GM19438 (cell line): Measurements from ENCODE around the gene MRPL2.
"Not testable (repeated sequence)": the region's sequence is repeated elsewhere in the genome, so short reads cannot be mapped to it uniquely, and the experiment has no call there.

ENCODE experiments used
- ATAC-seq: cut with Tn5 transposase; IDR thresholded peaks from one replicate; pipeline ENCODE4 v1.9.1; 2021; ENCODE audit warnings: low read depth; ENCODE audit not compliant: unreplicated experiment

The MRPL2 gene

GRCh38 chr6:43082806-43083655 lies 23.8 kb upstream of the MRPL2 start:
- no peak for ATAC-seq

- not testable (repeated sequence) for ATAC-seq
Observed at GRCh38 chr6:43081922-43082321, 22.7 kb upstream of the MRPL2 start.

GRCh38 chr6:43081043-43081442 lies 21.8 kb upstream of the MRPL2 start:
- no peak for ATAC-seq

- no peak for ATAC-seq
Observed at GRCh38 chr6:43078691-43079090, 19.5 kb upstream of the MRPL2 start.

GRCh38 chr6:43077981-43078511 lies 18.8 kb upstream of the MRPL2 start:
- ATAC-seq: no peak

GRCh38 chr6:43077333-43077809 lies 18.1 kb upstream of the MRPL2 start:
- no peak for ATAC-seq

GRCh38 chr6:43076464-43077332 lies 17.5 kb upstream of the MRPL2 start:
- ATAC-seq: no peak

- ATAC-seq: no peak
Observed at GRCh38 chr6:43075670-43076463, 16.6 kb upstream of the MRPL2 start, which contains the start of gene PTK7. Gene PTK7 (plus strand): TSS chr6:43076314. CDS start chr6:43076489, 175 bp downstream.

GRCh38 chr6:43074847-43075669 lies 15.8 kb upstream of the MRPL2 start:
- ATAC-seq: no peak

- ATAC-seq: no peak
Observed at GRCh38 chr6:43070028-43070632, 10.9 kb upstream of the MRPL2 start.

GRCh38 chr6:43062818-43063217 lies 3.6 kb upstream of the MRPL2 start:
- no peak for ATAC-seq

- ATAC-seq: no peak
Observed at GRCh38 chr6:43061861-43062260, 2.6 kb upstream of the MRPL2 start.

- no peak for ATAC-seq
Observed at GRCh38 chr6:43060755-43061633, 1.8 kb upstream of the MRPL2 start.

GRCh38 chr6:43060034-43060754 lies 960 bp upstream of the MRPL2 start:
- ATAC-seq: no peak

- ATAC-seq: no peak
Observed at GRCh38 chr6:43058531-43058930, 703 bp downstream of the MRPL2 start.

GRCh38 chr6:43055966-43056365 lies 3.3 kb downstream of the MRPL2 start:
- no peak for ATAC-seq

- no peak for ATAC-seq
Observed at GRCh38 chr6:43054206-43054943, 4.9 kb downstream of the MRPL2 start.
